Progenitor cell of endocrine pancreas (in vitro differentiated cells): Measurements from ENCODE around the gene ROR2. TPM values are rescaled to one million over a fixed set of nuclear protein-coding genes. Genes with fewer than 3 reads are reported as not detected.

Experiments used
- DNase-seq: peaks from one replicate; pipeline ENCODE4 v3.0.0; 2021; ENCODE audit warnings: low spot score; ENCODE audit not compliant: unreplicated experiment
- H3K27ac Mint-ChIP-seq: 2 replicates; pipeline ENCODE4 v1.8.0; 2021; ENCODE audit warnings: mild to moderate bottlenecking, moderate library complexity, mixed read lengths
- H3K27me3 Mint-ChIP-seq: 2 replicates; pipeline ENCODE4 v1.8.0; 2021; ENCODE audit warnings: mixed read lengths
- H3K36me3 Mint-ChIP-seq: 2 replicates; pipeline ENCODE4 v1.8.0; 2022; ENCODE audit warnings: mixed read lengths; ENCODE audit not compliant: insufficient read depth
- H3K4me1 Mint-ChIP-seq: 2 replicates; pipeline ENCODE4 v1.8.0; 2021; ENCODE audit warnings: low read depth, mixed read lengths
- H3K4me3 Mint-ChIP-seq: 2 replicates; pipeline ENCODE4 v1.8.0; 2021; ENCODE audit warnings: low read depth, mild to moderate bottlenecking, moderate library complexity, mixed read lengths
- H3K9me3 Mint-ChIP-seq: 2 replicates; pipeline ENCODE4 v1.8.0; 2021; ENCODE audit warnings: low read depth, mixed read lengths
- long read RNA-seq: library from polyadenylated mRNA; unstranded; transcript quantifications from one replicate; pipeline ENCODE4 v2.0.0, GENCODE V29; 2020
- total RNA-seq: library from RNA; stranded (reverse); gene quantifications from 2 replicates; pipeline ENCODE4 v1.2.1, GENCODE V29; 2021
- TF ChIP-seq, protein P1 (sequence below): fragments of 200-600 bp; sonication (generic); IDR thresholded peaks from one replicate; pipeline ENCODE4 v1.5.0; 2021; ENCODE audit warnings: antibody characterized with exemption, mild to moderate bottlenecking; ENCODE audit not compliant: unreplicated experiment

Gene ROR2
- total RNA-seq = 23.6 and 23.9 TPM in 2 replicates
- long read RNA-seq, full-length matches to known transcripts = 3 of 13 reads
- long read RNA-seq, partial matches to known transcripts = 6 of 13 reads
- long read RNA-seq, other reads (novel, unspliced or antisense) = 4 of 13 reads

GRCh38 chr9:91949946-91950664 lies at the start of gene ROR2:
TSS of gene ROR2 (minus strand) at chr9:91950228.
- Mint-ChIP-seq H3K4me3 (peak within 1 kb of the TSS; percentile 85), H3K36me3 (no peaks in the 10 kb centered on the region), H3K9me3 (no peaks in the 10 kb centered on the region), H3K27ac (peak within 1 kb of the TSS; percentile 93), H3K4me1 (peaks cover 37% of the 10 kb centered on the region), H3K27me3 (peaks cover 26% of the 10 kb centered on the region)
- TF ChIP-seq, protein P1, sequence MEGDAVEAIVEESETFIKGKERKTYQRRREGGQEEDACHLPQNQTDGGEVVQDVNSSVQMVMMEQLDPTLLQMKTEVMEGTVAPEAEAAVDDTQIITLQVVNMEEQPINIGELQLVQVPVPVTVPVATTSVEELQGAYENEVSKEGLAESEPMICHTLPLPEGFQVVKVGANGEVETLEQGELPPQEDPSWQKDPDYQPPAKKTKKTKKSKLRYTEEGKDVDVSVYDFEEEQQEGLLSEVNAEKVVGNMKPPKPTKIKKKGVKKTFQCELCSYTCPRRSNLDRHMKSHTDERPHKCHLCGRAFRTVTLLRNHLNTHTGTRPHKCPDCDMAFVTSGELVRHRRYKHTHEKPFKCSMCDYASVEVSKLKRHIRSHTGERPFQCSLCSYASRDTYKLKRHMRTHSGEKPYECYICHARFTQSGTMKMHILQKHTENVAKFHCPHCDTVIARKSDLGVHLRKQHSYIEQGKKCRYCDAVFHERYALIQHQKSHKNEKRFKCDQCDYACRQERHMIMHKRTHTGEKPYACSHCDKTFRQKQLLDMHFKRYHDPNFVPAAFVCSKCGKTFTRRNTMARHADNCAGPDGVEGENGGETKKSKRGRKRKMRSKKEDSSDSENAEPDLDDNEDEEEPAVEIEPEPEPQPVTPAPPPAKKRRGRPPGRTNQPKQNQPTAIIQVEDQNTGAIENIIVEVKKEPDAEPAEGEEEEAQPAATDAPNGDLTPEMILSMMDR = peak; percentile 83
- DNase-seq = peak; percentile 91

DNA sequence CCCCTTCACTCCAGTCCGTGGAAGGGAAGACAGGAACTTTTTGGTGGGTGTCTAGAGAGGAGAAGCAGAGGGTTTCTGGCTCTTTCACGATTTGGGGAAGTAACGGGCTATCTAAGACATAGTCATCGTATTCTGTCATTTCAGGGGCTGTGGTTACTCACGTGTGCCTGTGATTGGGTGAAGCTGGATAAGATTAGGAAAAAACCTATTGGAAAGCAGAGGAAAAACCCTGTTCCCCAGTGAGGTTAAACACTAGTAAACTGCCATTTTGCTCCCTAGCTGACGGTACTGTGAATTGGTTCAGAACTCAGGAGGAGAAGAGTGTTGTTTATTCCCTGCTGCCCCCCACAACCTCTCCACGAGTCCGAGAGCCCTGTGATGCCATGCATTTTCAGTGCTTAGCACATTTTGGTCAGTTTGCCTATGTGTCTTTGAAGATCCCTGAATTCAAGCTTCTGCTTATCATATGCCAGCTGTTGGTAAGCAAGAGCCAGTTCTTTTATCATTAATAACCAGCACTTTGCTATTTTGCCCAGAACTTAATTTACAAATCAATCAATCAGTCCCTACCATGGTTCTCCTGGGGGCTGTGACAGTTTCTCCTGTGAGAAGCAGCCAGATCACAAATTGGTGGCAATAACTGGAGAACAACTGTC lies 45.1 kb upstream of the ROR2 start:
- TF ChIP-seq, protein P1 = no peak
- H3K27ac Mint-ChIP-seq = no peak overlapping the region
- H3K9me3 Mint-ChIP-seq = peaks cover under 1% of the 10 kb centered on the region
- H3K27me3 Mint-ChIP-seq = peaks cover 47% of the 10 kb centered on the region
- no peak for DNase-seq
- H3K4me3 Mint-ChIP-seq = no peak overlapping the region
- no peaks in the 10 kb centered on the region for H3K36me3 Mint-ChIP-seq
- peaks cover 17% of the 10 kb centered on the region for H3K4me1 Mint-ChIP-seq

DNA sequence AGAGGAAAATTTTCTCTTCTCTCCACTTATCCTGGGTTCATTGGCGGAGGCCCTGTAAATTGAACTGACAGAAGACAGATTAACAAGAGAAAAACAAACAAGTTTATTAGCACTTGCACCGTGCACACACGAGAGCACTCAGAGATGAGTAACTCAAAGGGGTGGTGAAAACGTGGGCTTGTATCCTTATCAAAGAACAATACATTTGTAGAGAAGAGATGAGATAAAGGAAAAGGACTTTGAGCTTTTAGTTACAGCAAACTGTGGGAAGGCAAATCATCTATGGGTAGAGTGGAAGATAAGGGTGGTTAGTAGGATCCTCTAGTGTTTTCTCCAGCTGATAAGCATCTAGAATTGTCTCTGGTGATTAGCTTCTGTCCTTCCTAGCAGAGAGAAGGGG lies 44.4 kb upstream of the ROR2 start:
- H3K27me3 Mint-ChIP-seq = peaks cover 51% of the 10 kb centered on the region
- TF ChIP-seq, protein P1 = no peak
- DNase-seq = no peak
- peaks cover 3% of the 10 kb centered on the region for H3K9me3 Mint-ChIP-seq
- no peaks in the 10 kb centered on the region for H3K36me3 Mint-ChIP-seq
- H3K4me3 Mint-ChIP-seq = no peak overlapping the region
- no peak overlapping the region for H3K27ac Mint-ChIP-seq
- H3K4me1 Mint-ChIP-seq = peaks cover 17% of the 10 kb centered on the region

DNA sequence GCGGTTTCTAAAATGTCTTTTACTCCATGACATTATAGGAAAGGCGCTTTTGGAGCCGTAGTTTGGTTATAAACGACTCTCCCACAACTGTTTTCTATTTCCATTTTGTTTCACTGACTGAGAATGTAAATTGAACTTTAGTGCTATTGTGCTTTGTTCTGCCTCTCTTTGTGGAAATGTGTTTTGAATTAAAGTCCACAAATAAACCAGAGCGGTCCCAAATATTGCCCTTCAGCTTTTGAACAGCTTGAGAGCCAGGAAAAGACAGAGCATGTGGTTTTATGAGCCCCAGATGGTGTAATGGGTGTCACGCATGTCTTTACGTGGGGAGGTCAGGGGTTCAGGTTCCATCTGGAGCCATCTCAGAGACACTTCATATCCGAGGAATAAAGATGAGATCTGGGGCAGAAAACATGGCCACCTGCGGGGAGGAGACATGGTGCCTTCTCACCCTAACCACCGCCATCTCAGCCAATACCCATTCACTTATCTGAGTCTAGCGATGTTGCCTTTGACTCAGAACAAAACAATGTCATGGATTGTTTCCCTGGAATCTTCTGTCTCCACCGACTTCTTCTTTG lies 42.5 kb upstream of the ROR2 start:
- no peak for DNase-seq
- peaks cover 17% of the 10 kb centered on the region for H3K4me1 Mint-ChIP-seq
- peaks cover 3% of the 10 kb centered on the region for H3K9me3 Mint-ChIP-seq
- no peaks in the 10 kb centered on the region for H3K36me3 Mint-ChIP-seq
- no peak overlapping the region for H3K27ac Mint-ChIP-seq
- H3K27me3 Mint-ChIP-seq = peaks cover 55% of the 10 kb centered on the region
- TF ChIP-seq, protein P1 = no peak
- no peak overlapping the region for H3K4me3 Mint-ChIP-seq

DNA sequence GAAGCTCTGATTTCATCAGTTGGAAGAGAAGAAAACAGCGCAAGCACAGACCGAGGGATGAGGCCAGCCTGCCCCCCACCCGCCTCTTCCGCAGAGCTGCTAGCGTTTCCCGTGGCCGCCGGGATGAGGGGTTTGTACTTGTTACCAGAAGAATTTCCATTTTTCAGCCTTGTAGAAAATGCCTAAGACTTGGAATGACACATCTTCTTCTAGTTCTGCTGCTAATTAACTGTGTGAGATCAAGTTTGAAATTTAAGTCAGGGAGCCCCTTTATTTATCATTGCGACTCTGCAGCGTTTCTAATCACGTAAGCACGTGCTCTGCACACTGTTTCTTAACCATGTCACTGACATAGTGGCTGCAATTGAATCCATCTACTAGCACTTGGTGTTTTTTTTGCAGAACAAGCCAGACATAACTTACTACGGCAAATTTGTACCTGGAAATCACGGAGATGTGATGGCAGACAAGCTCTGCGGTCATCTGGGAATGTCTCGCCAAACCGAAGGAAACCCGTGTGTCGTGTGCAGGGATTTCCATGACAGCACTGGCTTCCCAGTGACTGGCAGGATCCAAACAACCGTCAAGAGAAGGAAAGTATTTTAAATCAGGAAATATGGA lies 41.8 kb upstream of the ROR2 start:
- no peak for DNase-seq
- H3K27ac Mint-ChIP-seq = no peak overlapping the region
- peaks cover 3% of the 10 kb centered on the region for H3K9me3 Mint-ChIP-seq
- TF ChIP-seq, protein P1 = no peak
- H3K27me3 Mint-ChIP-seq = peaks cover 62% of the 10 kb centered on the region
- H3K36me3 Mint-ChIP-seq = no peaks in the 10 kb centered on the region
- H3K4me1 Mint-ChIP-seq = peaks cover 17% of the 10 kb centered on the region
- H3K4me3 Mint-ChIP-seq = no peak overlapping the region
